Liver (tissue), 3 donors: ENCODE measurements around the gene DDN.

Experiments used
- CTCF ChIP-seq: fragments of 150-350 bp; IDR thresholded peaks from 2 replicates; pipeline ENCODE4 v1.5.1; 2017; ENCODE audit warnings: improper control_type of control experiment, low read depth, low read length; ENCODE audit not compliant: missing input control
- MAX ChIP-seq: IDR thresholded peaks from 2 replicates; pipeline ENCODE4 v1.6.1; 2016; ENCODE audit warnings: antibody characterized with exemption
- REST ChIP-seq: IDR thresholded peaks from 2 replicates; pipeline ENCODE4 v1.6.1; 2016; ENCODE audit warnings: antibody characterized with exemption, mild to moderate bottlenecking
- RXRA ChIP-seq, 2 donors: IDR thresholded peaks; 2 replicates each; pipeline ENCODE4 v1.6.1; 2017 to 2018; ENCODE audit warnings: antibody characterized with exemption in 2 of 2, mild to moderate bottlenecking in 1 of 2
- SP1 ChIP-seq: IDR thresholded peaks from 2 replicates; pipeline ENCODE4 v1.6.1; 2018; ENCODE audit warnings: antibody characterized with exemption, mild to moderate bottlenecking
- YY1 ChIP-seq: IDR thresholded peaks from 2 replicates; pipeline ENCODE4 v1.6.1; 2016; ENCODE audit warnings: antibody characterized with exemption, mild to moderate bottlenecking
- donor health status: healthy.
- donor health status: healthy.

GRCh38 chr12:49008943-49009342, 9.8 kb upstream of the DDN start:
- TF ChIP-seq CTCF (no peak), MAX (no peak), SP1 (no peak), RXRA (IDR thresholded peaks at IDR 0.05) (no peak), REST (no peak), YY1 (no peak)
